ENCODE measurements around the gene HEXD.
A peak's percentile ranks its signal among the peaks of the same experiment; 100 is the strongest.

The HEXD gene

GRCh38 chr17:82416771-82417170 lies 1.4 kb upstream of the HEXD start:
- DNase-seq, result no peak

- DNase-seq, result peak; percentile 31
Observed at GRCh38 chr17:82419540-82419939, 1.4 kb downstream of the HEXD start.

GRCh38 chr17:82424001-82424862 lies 6.1 kb downstream of the HEXD start:
- DNase-seq, result peak; percentile 64

GRCh38 chr17:82424863-82425159 lies 6.7 kb downstream of the HEXD start:
- DNase-seq, result no peak

- no peak for DNase-seq
Observed at GRCh38 chr17:82428546-82428945, 10.4 kb downstream of the HEXD start.

- no peak for DNase-seq
Observed at GRCh38 chr17:82429824-82430223, 11.7 kb downstream of the HEXD start.

GRCh38 chr17:82432017-82432416 lies 13.9 kb downstream of the HEXD start:
- DNase-seq, result no peak

- DNase-seq, result no peak
Observed at GRCh38 chr17:82433560-82434215, 15.5 kb downstream of the HEXD start.

GRCh38 chr17:82434216-82434565 lies 16.0 kb downstream of the HEXD start:
- DNase-seq, result no peak

- no peak for DNase-seq
Observed at GRCh38 chr17:82435103-82435502, 17.0 kb downstream of the HEXD start.

- DNase-seq, result no peak
Observed at GRCh38 chr17:82435601-82436583, 17.7 kb downstream of the HEXD start.

- DNase-seq, result no peak
Observed at GRCh38 chr17:82436601-82437324, 18.6 kb downstream of the HEXD start.

- no peak for DNase-seq
Observed at GRCh38 chr17:82437325-82437668, 19.1 kb downstream of the HEXD start.

GRCh38 chr17:82438401-82439193 lies 20.4 kb downstream of the HEXD start:
- DNase-seq, result no peak

- DNase-seq, result no peak
Observed at GRCh38 chr17:82439194-82439828, 21.2 kb downstream of the HEXD start.

GRCh38 chr17:82439829-82440365 lies 21.8 kb downstream of the HEXD start:
- no peak for DNase-seq

GRCh38 chr17:82440469-82440981 lies 22.4 kb downstream of the HEXD start:
- no peak for DNase-seq

GRCh38 chr17:82440991-82441627 lies 23.0 kb downstream of the HEXD start:
- no peak for DNase-seq

- DNase-seq, result no peak
Observed at GRCh38 chr17:82441691-82442487, 23.7 kb downstream of the HEXD start.

All from activated CD4-positive, alpha-beta T cell treated with anti-CD3 and anti-CD28 coated beads, Interleukin-10, Interleukin-2, amounts not matched to agents 100 ng/mL and 50 ng/mL, durations not matched to agents 16 hours and 8 hours (primary cell).